ENCODE results near the gene NTHL1.
"Not testable (repeated sequence)": the region's sequence is repeated elsewhere in the genome, so short reads cannot be mapped to it uniquely, and the experiment has no call there.

Gene NTHL1

GRCh38 chr16:2042986-2043666 is 4.5 kb downstream of the NTHL1 start:
- DNase-seq (ENCODE audit: low read depth in 1 of 2, low spot score in 1 of 2): no peak

GRCh38 chr16:2042171-2042985 is 5.3 kb downstream of the NTHL1 start:
- no peak for DNase-seq (ENCODE audit: low read depth in 1 of 2, low spot score in 1 of 2)

GRCh38 chr16:2040787-2041522 is 6.7 kb downstream of the NTHL1 start:
- DNase-seq (ENCODE audit: low read depth in 1 of 2, low spot score in 1 of 2): no peak

GRCh38 chr16:2040041-2040786 is 7.4 kb downstream of the NTHL1 start:
- DNase-seq (ENCODE audit: low read depth in 1 of 2, low spot score in 1 of 2): no peak

- no peak for DNase-seq (ENCODE audit: low read depth in 1 of 2, low spot score in 1 of 2)
Measured at GRCh38 chr16:2039274-2040031, 8.2 kb downstream of the NTHL1 start.

GRCh38 chr16:2038382-2039231 is 9.0 kb downstream of the NTHL1 start:
- no peak for DNase-seq (ENCODE audit: low read depth in 1 of 2, low spot score in 1 of 2)

GRCh38 chr16:2037647-2038381 is 9.8 kb downstream of the NTHL1 start:
- DNase-seq (ENCODE audit: low read depth in 1 of 2, low spot score in 1 of 2): no peak

GRCh38 chr16:2037115-2037514 is 10.5 kb downstream of the NTHL1 start:
- DNase-seq (ENCODE audit: low read depth in 1 of 2, low spot score in 1 of 2): no peak

GRCh38 chr16:2036200-2036966 is 11.3 kb downstream of the NTHL1 start:
- DNase-seq (ENCODE audit: low read depth in 1 of 2, low spot score in 1 of 2): no peak

GRCh38 chr16:2035431-2036199 is 12.0 kb downstream of the NTHL1 start:
- no peak for DNase-seq (ENCODE audit: low read depth in 1 of 2, low spot score in 1 of 2)

- DNase-seq (ENCODE audit: low read depth in 1 of 2, low spot score in 1 of 2): no peak
Measured at GRCh38 chr16:2034696-2035430, 12.8 kb downstream of the NTHL1 start.

GRCh38 chr16:2033909-2034695 is 13.5 kb downstream of the NTHL1 start:
- DNase-seq (ENCODE audit: low read depth in 1 of 2, low spot score in 1 of 2): not testable (repeated sequence)

- no peak for DNase-seq (ENCODE audit: low read depth in 1 of 2, low spot score in 1 of 2)
Measured at GRCh38 chr16:2033057-2033908, 14.4 kb downstream of the NTHL1 start.

- DNase-seq (ENCODE audit: low read depth in 1 of 2, low spot score in 1 of 2): no peak
Measured at GRCh38 chr16:2032285-2033056, 15.2 kb downstream of the NTHL1 start.
